ENCODE results near the gene FXYD5. TPM values are rescaled to one million over a fixed set of nuclear protein-coding genes. Genes with fewer than 3 reads are reported as not detected.

Gene FXYD5
- 104 and 144 TPM in 2 replicates for total RNA-seq

GRCh38 chr19:35154525-35155406, at the start of gene FXYD5:
TSS of gene FXYD5 (plus strand) at chr19:35154735. CDS start at chr19:35155551, 816 bp downstream.

GRCh38 chr19:35115177-35115951, 39.2 kb upstream of the FXYD5 start, which contains the start of gene FXYD3:
TSS of gene FXYD3 (plus strand) at chr19:35115823. CDS start at chr19:35119377, 3,554 bp downstream.

GRCh38 chr19:35134601-35135242, 19.8 kb upstream of the FXYD5 start, which contains the start of gene LGI4:
TSS of gene LGI4 (minus strand) at chr19:35135059. CDS start at chr19:35134680, 379 bp downstream.

GRCh38 chr19:35138305-35138892, 16.1 kb upstream of the FXYD5 start, which contains the start of gene FXYD1:
TSS of gene FXYD1 (plus strand) at chr19:35138824. CDS start at chr19:35140080, 1,256 bp downstream.

GRCh38 chr19:35143231-35143715, 11.3 kb upstream of the FXYD5 start, which contains the start of gene FXYD7:
TSS of gene FXYD7 (plus strand) at chr19:35143255. CDS start at chr19:35143334, 79 bp downstream.

Other genes with a start within 250 kb of the FXYD5 start
- 1.5 and 2.0 TPM in 2 replicates for gene ZNF30, start 227.8 kb upstream of the FXYD5 start, total RNA-seq
- gene ZNF792, start 190.5 kb upstream of the FXYD5 start, total RNA-seq, result 2.6 and 5.5 TPM in 2 replicates
- 66.8 and 123 TPM in 2 replicates for gene GRAMD1A, start 154.4 kb upstream of the FXYD5 start, total RNA-seq
- gene SCN1B, start 124.3 kb upstream of the FXYD5 start, total RNA-seq, result 3.7 and 15.8 TPM in 2 replicates
- gene HPN, start 113.0 kb upstream of the FXYD5 start, total RNA-seq, result 5.7 TPM in 1 of 2 replicates, not detected in the other
- gene FXYD3, start 38.9 kb upstream of the FXYD5 start, total RNA-seq, result not detected in 2 replicates
- gene LGI4, start 19.7 kb upstream of the FXYD5 start, total RNA-seq, result 0.49 TPM in 1 of 2 replicates, not detected in the other
- gene FXYD1, start 15.9 kb upstream of the FXYD5 start, total RNA-seq, result 0.89 TPM in 1 of 2 replicates, not detected in the other
- 0.25 TPM in 1 of 2 replicates, not detected in the other for gene FXYD7, start 11.5 kb upstream of the FXYD5 start, total RNA-seq
- gene FAM187B, start 74.0 kb downstream of the FXYD5 start, total RNA-seq, result not detected in 2 replicates
- 39.8 and 88.1 TPM in 2 replicates for gene LSR, start 94.3 kb downstream of the FXYD5 start, total RNA-seq
- gene USF2, start 114.2 kb downstream of the FXYD5 start, total RNA-seq, result 69.4 and 83.2 TPM in 2 replicates
- gene HAMP, start 127.8 kb downstream of the FXYD5 start, total RNA-seq, result not detected in 2 replicates
- 0.25 TPM in 1 of 2 replicates, not detected in the other for gene MAG, start 137.4 kb downstream of the FXYD5 start, total RNA-seq
- gene CD22, start 174.5 kb downstream of the FXYD5 start, total RNA-seq, result 1.1 TPM in 1 of 2 replicates, not detected in the other
- gene FFAR1, start 193.2 kb downstream of the FXYD5 start, total RNA-seq, result not detected in 2 replicates
- gene FFAR3, start 203.7 kb downstream of the FXYD5 start, total RNA-seq, result not detected in 2 replicates
- not detected in 2 replicates for gene GPR42, start 216.3 kb downstream of the FXYD5 start, total RNA-seq

All from mesangial cell (primary cell).